Prostate gland (tissue), 2 donors: Measurements from ENCODE around the gene SKAP1.

Source experiments
- POLR2A ChIP-seq: fragments of 450-650 bp; IDR thresholded peaks from one replicate; pipeline ENCODE4 v1.6.1; 2016; ENCODE audit warnings: antibody characterized with exemption, mild to moderate bottlenecking
- POLR2AphosphoS5 ChIP-seq: sonication (generic); formaldehyde crosslinking; IDR thresholded peaks from one replicate; pipeline ENCODE4 v1.6.1; 2017; ENCODE audit warnings: antibody characterized with exemption
- TF ChIP-seq, protein P1 (sequence below), 4 experiments: fragments of 200-600 bp in 2 of 4; fragments of 450-650 bp in 2 of 4; sonication (generic) in 2 of 4; IDR thresholded peaks; 1 replicate in 3 of 4; 2 replicates in 1 of 4; pipeline ENCODE4 v1.5.1; 2016 to 2019; ENCODE audit warnings: antibody characterized with exemption in 4 of 4, mild to moderate bottlenecking in 2 of 4, moderate library complexity in 2 of 4

DNA sequence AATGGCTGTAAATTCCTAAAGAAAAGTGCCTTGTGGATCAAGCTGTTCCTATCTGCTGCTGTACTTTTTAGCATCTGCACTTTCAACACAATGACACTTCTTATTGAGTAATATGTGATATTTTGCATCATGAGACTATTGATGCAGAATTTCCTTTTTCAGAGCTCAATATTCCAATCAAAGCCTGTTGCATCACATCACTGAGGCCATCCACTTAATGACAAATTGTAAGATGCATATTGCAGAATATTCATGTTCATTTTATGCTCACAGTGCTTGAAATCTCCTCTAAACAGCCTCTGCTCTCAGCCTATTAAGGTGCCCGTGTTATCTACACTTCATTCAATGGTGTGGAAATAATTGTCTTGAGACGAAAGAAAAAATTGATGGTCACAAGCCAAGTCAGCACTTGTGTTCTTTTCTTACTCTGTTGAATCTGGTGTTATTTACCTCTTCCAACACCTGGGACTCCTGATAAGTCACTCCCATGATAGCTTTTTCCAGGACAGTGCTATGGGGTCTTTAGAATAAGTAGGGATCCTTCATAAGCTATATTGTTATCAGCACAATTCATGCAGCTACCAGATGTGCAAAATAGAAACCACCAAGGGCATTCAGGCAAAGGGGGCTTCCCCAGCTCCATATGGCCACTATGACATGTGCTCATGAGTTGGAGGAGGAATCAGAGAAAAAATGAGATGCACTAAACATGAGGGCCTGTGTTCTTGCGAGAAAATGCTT lies 9.3 kb upstream of the SKAP1 start:
- TF ChIP-seq POLR2AphosphoS5 (no peak), POLR2A (no peak)
- TF ChIP-seq, protein P1, sequence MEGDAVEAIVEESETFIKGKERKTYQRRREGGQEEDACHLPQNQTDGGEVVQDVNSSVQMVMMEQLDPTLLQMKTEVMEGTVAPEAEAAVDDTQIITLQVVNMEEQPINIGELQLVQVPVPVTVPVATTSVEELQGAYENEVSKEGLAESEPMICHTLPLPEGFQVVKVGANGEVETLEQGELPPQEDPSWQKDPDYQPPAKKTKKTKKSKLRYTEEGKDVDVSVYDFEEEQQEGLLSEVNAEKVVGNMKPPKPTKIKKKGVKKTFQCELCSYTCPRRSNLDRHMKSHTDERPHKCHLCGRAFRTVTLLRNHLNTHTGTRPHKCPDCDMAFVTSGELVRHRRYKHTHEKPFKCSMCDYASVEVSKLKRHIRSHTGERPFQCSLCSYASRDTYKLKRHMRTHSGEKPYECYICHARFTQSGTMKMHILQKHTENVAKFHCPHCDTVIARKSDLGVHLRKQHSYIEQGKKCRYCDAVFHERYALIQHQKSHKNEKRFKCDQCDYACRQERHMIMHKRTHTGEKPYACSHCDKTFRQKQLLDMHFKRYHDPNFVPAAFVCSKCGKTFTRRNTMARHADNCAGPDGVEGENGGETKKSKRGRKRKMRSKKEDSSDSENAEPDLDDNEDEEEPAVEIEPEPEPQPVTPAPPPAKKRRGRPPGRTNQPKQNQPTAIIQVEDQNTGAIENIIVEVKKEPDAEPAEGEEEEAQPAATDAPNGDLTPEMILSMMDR (IDR thresholded peaks at IDR 0.05) = no peak
